ENCODE results near the gene MXRA8. TPM values are rescaled to one million over a fixed set of nuclear protein-coding genes. Genes with fewer than 3 reads are reported as not detected.

Gene MXRA8
- polyA plus RNA-seq, 2 donors: 7.5 to 14.7 TPM

- Histone ChIP-seq H3K4me3 (ENCODE audit: low read depth in 1 of 2, low read length in 2 of 2) (peak overlapping the region in 1 of 2 donors; percentile 23), H3K4me1 (ENCODE audit: control insufficient read depth in 2 of 2, insufficient read depth in 2 of 2, low read length in 1 of 2) (peaks cover 0 to 62% of the 10 kb centered on the region in 2 donors), H3K9me3 (ENCODE audit: control insufficient read depth in 2 of 2, insufficient read depth in 1 of 2, low read depth in 1 of 2, low read length in 1 of 2) (peaks cover 0 to 5% of the 10 kb centered on the region in 2 donors), H3K27ac (ENCODE audit: low read depth in 2 of 2, low read length in 1 of 2) (peak overlapping the region in 1 of 2 donors; percentile 57), H3K36me3 (ENCODE audit: control insufficient read depth in 2 of 2, insufficient read depth in 2 of 2, low read length in 1 of 2) (peaks cover 0 to 50% of the 10 kb centered on the region in 2 donors), H3K27me3 (ENCODE audit: control insufficient read depth in 1 of 2, insufficient read depth in 2 of 2, low read length in 2 of 2) (no peaks in the 10 kb centered on the region)
- WGBS, 2 donors: 70 to 74% methylated on average over 33 to 36 of the region's 36 CpGs
Observed at GRCh38 chr1:1333551-1334241, 24.7 kb downstream of the MXRA8 start.

- H3K27ac ChIP-seq (ENCODE audit: low read depth in 2 of 2, low read length in 1 of 2): peak overlapping the region; percentile 24 to 57
- H3K9me3 ChIP-seq (ENCODE audit: control insufficient read depth in 2 of 2, insufficient read depth in 1 of 2, low read depth in 1 of 2, low read length in 1 of 2): peaks cover 0 to 5% of the 10 kb centered on the region in 2 donors
- no peaks in the 10 kb centered on the region for H3K27me3 ChIP-seq (ENCODE audit: control insufficient read depth in 1 of 2, insufficient read depth in 2 of 2, low read length in 2 of 2)
- H3K36me3 ChIP-seq (ENCODE audit: control insufficient read depth in 2 of 2, insufficient read depth in 2 of 2, low read length in 1 of 2): peaks cover 0 to 50% of the 10 kb centered on the region in 2 donors
- H3K4me1 ChIP-seq (ENCODE audit: control insufficient read depth in 2 of 2, insufficient read depth in 2 of 2, low read length in 1 of 2): peaks cover 0 to 59% of the 10 kb centered on the region in 2 donors
- 49 to 60% methylated on average over 48 of the region's 48 CpGs for WGBS, 2 donors
- H3K4me3 ChIP-seq (ENCODE audit: low read depth in 1 of 2, low read length in 2 of 2): peak overlapping the region in 1 of 2 donors; percentile 23
Observed at GRCh38 chr1:1332774-1333480, 25.4 kb downstream of the MXRA8 start.

DNA sequence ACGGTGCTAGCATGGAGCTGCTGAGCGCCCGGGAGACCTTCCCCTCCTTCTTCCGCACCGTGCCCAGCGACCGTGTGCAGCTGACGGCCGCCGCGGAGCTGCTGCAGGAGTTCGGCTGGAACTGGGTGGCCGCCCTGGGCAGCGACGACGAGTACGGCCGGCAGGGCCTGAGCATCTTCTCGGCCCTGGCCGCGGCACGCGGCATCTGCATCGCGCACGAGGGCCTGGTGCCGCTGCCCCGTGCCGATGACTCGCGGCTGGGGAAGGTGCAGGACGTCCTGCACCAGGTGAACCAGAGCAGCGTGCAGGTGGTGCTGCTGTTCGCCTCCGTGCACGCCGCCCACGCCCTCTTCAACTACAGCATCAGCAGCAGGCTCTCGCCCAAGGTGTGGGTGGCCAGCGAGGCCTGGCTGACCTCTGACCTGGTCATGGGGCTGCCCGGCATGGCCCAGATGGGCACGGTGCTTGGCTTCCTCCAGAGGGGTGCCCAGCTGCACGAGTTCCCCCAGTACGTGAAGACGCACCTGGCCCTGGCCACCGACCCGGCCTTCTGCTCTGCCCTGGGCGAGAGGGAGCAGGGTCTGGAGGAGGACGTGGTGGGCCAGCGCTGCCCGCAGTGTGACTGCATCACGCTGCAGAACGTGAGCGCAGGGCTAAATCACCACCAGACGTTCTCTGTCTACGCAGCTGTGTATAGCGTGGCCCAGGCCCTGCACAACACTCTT, 26.2 kb downstream of the MXRA8 start:
- Histone ChIP-seq H3K4me3 (ENCODE audit: low read depth in 1 of 2, low read length in 2 of 2) (peak overlapping the region in 1 of 2 donors; percentile 9), H3K27ac (ENCODE audit: low read depth in 2 of 2, low read length in 1 of 2) (no peak overlapping the region), H3K4me1 (ENCODE audit: control insufficient read depth in 2 of 2, insufficient read depth in 2 of 2, low read length in 1 of 2) (peaks cover 0 to 57% of the 10 kb centered on the region in 2 donors), H3K36me3 (ENCODE audit: control insufficient read depth in 2 of 2, insufficient read depth in 2 of 2, low read length in 1 of 2) (peaks cover under 1 to 52% of the 10 kb centered on the region in 2 donors), H3K27me3 (ENCODE audit: control insufficient read depth in 1 of 2, insufficient read depth in 2 of 2, low read length in 2 of 2) (no peaks in the 10 kb centered on the region), H3K9me3 (ENCODE audit: control insufficient read depth in 2 of 2, insufficient read depth in 1 of 2, low read depth in 1 of 2, low read length in 1 of 2) (peaks cover 0 to 5% of the 10 kb centered on the region in 2 donors)
- 62 to 63% methylated on average over 57 of the region's 57 CpGs for WGBS, 2 donors

- Histone ChIP-seq H3K9me3 (ENCODE audit: control insufficient read depth in 2 of 2, insufficient read depth in 1 of 2, low read depth in 1 of 2, low read length in 1 of 2) (peaks cover 0 to 5% of the 10 kb centered on the region in 2 donors), H3K4me3 (ENCODE audit: low read depth in 1 of 2, low read length in 2 of 2) (peak within 1 kb of the TSS in 1 of 2 donors; percentile 9), H3K4me1 (ENCODE audit: control insufficient read depth in 2 of 2, insufficient read depth in 2 of 2, low read length in 1 of 2) (peaks cover 0 to 57% of the 10 kb centered on the region in 2 donors), H3K36me3 (ENCODE audit: control insufficient read depth in 2 of 2, insufficient read depth in 2 of 2, low read length in 1 of 2) (peaks cover 3 to 51% of the 10 kb centered on the region in 2 donors), H3K27me3 (ENCODE audit: control insufficient read depth in 1 of 2, insufficient read depth in 2 of 2, low read length in 2 of 2) (no peaks in the 10 kb centered on the region), H3K27ac (ENCODE audit: low read depth in 2 of 2, low read length in 1 of 2) (no peak within 1 kb of the TSS)
- WGBS, 2 donors: 49 to 52% methylated on average over 40 to 41 of the region's 41 CpGs
Observed at GRCh38 chr1:1331068-1331965, 27.0 kb downstream of the MXRA8 start, which contains the start of gene TAS1R3. TAS1R3 (plus strand) TSS chr1:1331280; CDS start chr1:1331346, 66 bp downstream.

DNA sequence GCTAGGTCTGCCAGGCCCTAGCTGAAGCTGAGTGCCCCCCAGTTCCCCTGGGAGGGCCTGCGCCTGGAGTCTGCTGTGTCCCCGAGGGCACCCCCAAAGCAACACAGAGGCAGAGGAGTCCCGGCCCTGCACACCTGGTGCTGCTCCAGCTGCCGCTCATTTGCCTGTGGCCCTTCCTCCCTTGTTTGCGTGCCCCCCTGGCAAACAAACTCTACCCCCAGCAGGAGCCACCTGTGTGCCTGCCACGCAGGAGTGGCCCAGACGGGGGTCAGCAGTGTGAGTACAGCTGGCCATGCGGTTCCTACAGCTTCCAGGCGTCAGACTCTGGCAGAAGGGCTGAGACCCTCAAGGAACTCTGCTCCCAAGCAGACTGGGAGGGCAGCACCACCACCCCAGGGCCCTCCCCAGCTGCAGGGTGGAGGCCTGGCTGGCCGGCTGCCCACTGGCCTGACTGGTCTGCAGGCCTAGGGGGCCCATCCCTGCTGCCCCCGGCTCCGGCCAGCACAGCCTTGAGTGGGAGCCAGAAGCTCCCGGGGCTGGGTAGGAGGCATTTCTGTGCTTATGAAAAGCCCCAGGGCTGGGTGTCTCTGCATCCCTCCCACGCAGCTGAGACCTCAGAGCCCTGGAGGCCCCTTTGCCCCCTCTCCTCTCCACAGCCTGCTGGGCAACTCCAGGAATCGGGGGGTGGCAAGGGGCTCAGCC, 27.8 kb downstream of the MXRA8 start:
- H3K9me3 ChIP-seq (ENCODE audit: control insufficient read depth in 2 of 2, insufficient read depth in 1 of 2, low read depth in 1 of 2, low read length in 1 of 2): peaks cover 0 to 5% of the 10 kb centered on the region in 2 donors
- peaks cover 3 to 45% of the 10 kb centered on the region in 2 donors for H3K36me3 ChIP-seq (ENCODE audit: control insufficient read depth in 2 of 2, insufficient read depth in 2 of 2, low read length in 1 of 2)
- peaks cover 5 to 60% of the 10 kb centered on the region in 2 donors for H3K4me1 ChIP-seq (ENCODE audit: control insufficient read depth in 2 of 2, insufficient read depth in 2 of 2, low read length in 1 of 2)
- H3K27me3 ChIP-seq (ENCODE audit: control insufficient read depth in 1 of 2, insufficient read depth in 2 of 2, low read length in 2 of 2): no peaks in the 10 kb centered on the region
- H3K27ac ChIP-seq (ENCODE audit: low read depth in 2 of 2, low read length in 1 of 2): no peak overlapping the region
- WGBS, 2 donors: 54 to 60% methylated on average over 15 of the region's 15 CpGs
- H3K4me3 ChIP-seq (ENCODE audit: low read depth in 1 of 2, low read length in 2 of 2): no peak overlapping the region

DNA sequence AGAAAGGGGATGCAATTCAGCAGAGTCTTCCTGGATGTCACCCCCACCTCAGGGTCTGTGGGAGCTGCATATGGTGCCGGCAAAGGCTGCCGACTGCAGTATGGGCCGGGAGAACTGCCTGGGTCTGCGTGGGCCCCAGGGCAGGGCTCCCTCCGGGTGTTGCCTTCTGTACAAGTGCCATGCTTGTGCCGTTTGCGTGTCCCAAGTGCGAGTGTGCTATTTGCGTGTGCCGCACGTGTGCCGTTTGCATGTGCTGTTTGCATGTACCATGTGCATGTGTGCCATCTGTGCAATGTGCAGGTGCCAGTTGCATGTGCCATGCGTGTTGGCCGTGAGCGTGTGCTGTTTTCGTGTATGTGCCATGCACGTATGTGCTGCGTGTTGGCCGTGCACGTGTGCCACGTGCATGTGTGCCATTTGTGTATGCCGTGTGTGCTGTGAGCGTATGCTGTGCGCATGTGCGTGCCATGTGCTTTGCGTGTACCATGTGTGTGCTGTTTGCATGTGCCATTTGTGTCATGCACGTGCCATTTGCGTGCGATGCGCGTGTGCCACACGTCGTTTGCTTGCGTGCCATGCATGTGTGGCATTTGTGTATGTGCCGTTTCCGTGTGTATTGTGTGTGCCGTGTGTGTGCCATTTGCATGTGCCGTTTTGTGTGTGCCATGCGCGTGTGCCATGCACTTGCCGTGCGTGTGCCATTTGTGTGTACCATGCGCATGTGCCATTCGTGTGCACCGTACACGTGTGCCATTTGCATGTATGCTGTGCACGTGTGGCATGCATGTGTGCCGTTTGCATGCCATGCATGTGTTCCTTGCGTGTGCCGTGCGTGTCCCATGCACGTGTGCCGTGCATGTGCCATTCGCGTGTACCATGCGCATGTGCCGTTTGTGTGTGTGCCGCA, 28.8 kb downstream of the MXRA8 start:
- H3K9me3 ChIP-seq (ENCODE audit: control insufficient read depth in 2 of 2, insufficient read depth in 1 of 2, low read depth in 1 of 2, low read length in 1 of 2): peaks cover 0 to 5% of the 10 kb centered on the region in 2 donors
- H3K36me3 ChIP-seq (ENCODE audit: control insufficient read depth in 2 of 2, insufficient read depth in 2 of 2, low read length in 1 of 2): peaks cover 3 to 36% of the 10 kb centered on the region in 2 donors
- WGBS, 2 donors: 89% methylated on average over 58 of the region's 58 CpGs
- peak overlapping the region in 1 of 2 donors; percentile 7 for H3K27ac ChIP-seq (ENCODE audit: low read depth in 2 of 2, low read length in 1 of 2)
- H3K4me3 ChIP-seq (ENCODE audit: low read depth in 1 of 2, low read length in 2 of 2): no peak overlapping the region
- H3K27me3 ChIP-seq (ENCODE audit: control insufficient read depth in 1 of 2, insufficient read depth in 2 of 2, low read length in 2 of 2): no peaks in the 10 kb centered on the region
- H3K4me1 ChIP-seq (ENCODE audit: control insufficient read depth in 2 of 2, insufficient read depth in 2 of 2, low read length in 1 of 2): peaks cover 6 to 57% of the 10 kb centered on the region in 2 donors

DNA sequence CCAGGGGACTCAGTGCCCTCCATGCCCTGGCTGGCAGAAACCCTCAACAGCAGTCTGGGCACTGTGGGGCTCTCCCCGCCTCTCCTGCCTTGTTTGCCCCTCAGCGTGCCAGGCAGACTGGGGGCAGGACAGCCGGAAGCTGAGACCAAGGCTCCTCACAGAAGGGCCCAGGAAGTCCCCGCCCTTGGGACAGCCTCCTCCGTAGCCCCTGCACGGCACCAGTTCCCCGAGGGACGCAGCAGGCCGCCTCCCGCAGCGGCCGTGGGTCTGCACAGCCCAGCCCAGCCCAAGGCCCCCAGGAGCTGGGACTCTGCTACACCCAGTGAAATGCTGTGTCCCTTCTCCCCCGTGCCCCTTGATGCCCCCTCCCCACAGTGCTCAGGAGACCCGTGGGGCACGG, 30.1 kb downstream of the MXRA8 start:
- H3K4me1 ChIP-seq (ENCODE audit: control insufficient read depth in 2 of 2, insufficient read depth in 2 of 2, low read length in 1 of 2): peaks cover 8 to 48% of the 10 kb centered on the region in 2 donors

DNA sequence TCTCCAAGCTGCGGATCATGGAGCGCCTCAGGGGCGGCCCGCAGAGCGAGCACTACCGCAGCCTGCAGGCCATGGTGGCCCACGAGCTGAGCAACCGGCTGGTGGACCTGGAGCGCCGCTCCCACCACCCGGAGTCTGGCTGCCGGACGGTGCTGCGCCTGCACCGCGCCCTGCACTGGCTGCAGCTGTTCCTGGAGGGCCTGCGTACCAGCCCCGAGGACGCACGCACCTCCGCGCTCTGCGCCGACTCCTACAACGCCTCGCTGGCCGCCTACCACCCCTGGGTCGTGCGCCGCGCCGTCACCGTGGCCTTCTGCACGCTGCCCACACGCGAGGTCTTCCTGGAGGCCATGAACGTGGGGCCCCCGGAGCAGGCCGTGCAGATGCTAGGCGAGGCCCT, 31.1 kb downstream of the MXRA8 start:
- peaks cover 0 to 5% of the 10 kb centered on the region in 2 donors for H3K9me3 ChIP-seq (ENCODE audit: control insufficient read depth in 2 of 2, insufficient read depth in 1 of 2, low read depth in 1 of 2, low read length in 1 of 2)
- H3K4me3 ChIP-seq (ENCODE audit: low read depth in 1 of 2, low read length in 2 of 2): no peak overlapping the region
- peaks cover 8 to 44% of the 10 kb centered on the region in 2 donors for H3K4me1 ChIP-seq (ENCODE audit: control insufficient read depth in 2 of 2, insufficient read depth in 2 of 2, low read length in 1 of 2)
- no peak overlapping the region for H3K27ac ChIP-seq (ENCODE audit: low read depth in 2 of 2, low read length in 1 of 2)
- no peaks in the 10 kb centered on the region for H3K27me3 ChIP-seq (ENCODE audit: control insufficient read depth in 1 of 2, insufficient read depth in 2 of 2, low read length in 2 of 2)
- 91 to 92% methylated on average over 39 to 40 of the region's 40 CpGs for WGBS, 2 donors
- H3K36me3 ChIP-seq (ENCODE audit: control insufficient read depth in 2 of 2, insufficient read depth in 2 of 2, low read length in 1 of 2): peaks cover 3 to 25% of the 10 kb centered on the region in 2 donors

More for the DNA sequence above, 30.1 kb downstream of the MXRA8 start:
- no peak overlapping the region for H3K27ac ChIP-seq (ENCODE audit: low read depth in 2 of 2, low read length in 1 of 2)
- 78% methylated on average over 13 to 15 of the region's 15 CpGs for WGBS, 2 donors
- H3K4me3 ChIP-seq (ENCODE audit: low read depth in 1 of 2, low read length in 2 of 2): no peak overlapping the region
- no peaks in the 10 kb centered on the region for H3K27me3 ChIP-seq (ENCODE audit: control insufficient read depth in 1 of 2, insufficient read depth in 2 of 2, low read length in 2 of 2)
- peaks cover 0 to 5% of the 10 kb centered on the region in 2 donors for H3K9me3 ChIP-seq (ENCODE audit: control insufficient read depth in 2 of 2, insufficient read depth in 1 of 2, low read depth in 1 of 2, low read length in 1 of 2)
- H3K36me3 ChIP-seq (ENCODE audit: control insufficient read depth in 2 of 2, insufficient read depth in 2 of 2, low read length in 1 of 2): peaks cover 3 to 25% of the 10 kb centered on the region in 2 donors

Data from esophagus (tissue), 2 donors.